HG02763 (cell line): Measurements from ENCODE around the gene ANKRD44.

Experiments used
- ATAC-seq: cut with Tn5 transposase; IDR thresholded peaks from one replicate; pipeline ENCODE4 v1.9.1; 2021; ENCODE audit warnings: mild to moderate bottlenecking, moderate library complexity; ENCODE audit not compliant: unreplicated experiment

ANKRD44 gene

DNA sequence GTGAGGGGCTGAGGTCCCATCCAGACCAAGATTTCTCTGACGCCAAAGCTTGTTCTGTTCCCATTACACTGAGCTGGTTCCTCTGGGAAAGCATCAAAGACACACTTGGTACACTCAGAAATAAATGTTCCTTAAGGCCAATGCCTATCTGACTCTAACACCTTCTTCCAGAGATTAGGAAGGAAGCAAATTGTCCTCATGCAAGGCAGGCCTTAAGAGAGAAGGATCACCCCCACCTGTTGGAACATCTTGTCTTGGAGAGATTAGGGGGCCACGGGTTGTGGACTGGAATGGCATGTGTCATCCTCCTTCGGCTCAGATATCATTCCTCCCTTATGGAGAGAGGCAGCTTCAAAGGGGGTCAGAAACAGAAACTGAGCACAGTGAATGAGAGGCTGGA, 100.2 kb downstream of the ANKRD44 start:
- ATAC-seq = no peak

DNA sequence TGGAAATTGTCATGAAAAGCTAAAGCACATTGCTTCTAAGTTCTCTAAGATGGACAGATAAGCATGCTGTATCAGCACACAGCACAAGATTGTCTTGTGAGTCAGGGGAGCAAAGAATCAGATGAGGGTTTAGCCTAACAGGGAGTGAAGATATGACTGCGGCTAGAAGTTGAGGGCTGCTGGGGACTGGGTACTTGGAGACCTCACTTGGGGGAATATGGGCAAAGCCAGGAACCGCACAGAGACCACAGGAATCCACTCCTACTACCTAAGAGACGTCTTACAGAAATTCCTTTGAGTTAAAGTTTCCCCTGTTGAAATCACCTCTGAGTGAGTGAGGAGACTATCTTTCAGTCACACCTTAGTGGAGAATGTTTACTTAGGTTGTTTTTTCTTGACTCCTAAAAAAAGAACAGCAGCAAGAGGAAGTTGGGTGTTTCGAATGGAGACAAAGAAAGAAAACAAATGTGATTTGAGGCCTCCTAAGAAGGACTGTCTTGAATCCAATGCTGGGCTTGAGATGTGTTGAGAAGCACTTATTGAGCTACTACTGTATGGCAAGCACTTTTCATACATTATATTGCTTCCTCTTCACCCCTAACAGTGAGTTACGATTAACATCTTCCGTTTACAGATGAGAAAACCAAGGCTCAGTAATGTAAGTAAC, 100.7 kb downstream of the ANKRD44 start:
- peak; percentile 34 for ATAC-seq

DNA sequence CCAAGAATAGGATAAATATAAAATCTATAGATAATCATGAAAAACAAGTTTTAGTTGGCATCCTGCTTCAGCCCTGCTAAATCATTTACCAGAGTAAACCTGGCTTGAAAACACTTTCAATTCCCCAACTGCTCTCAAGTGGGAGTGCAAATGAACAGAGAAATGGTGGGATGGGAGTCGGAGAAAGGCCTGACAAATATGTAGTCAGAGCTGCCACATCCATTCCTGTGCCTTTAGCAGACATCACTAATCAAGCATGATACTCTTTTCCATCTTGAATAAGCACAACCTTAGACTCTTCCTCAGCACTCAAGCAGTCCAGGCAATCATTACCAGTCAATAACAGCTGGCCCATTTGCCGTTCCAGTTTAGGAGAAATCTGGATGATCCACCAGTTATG, 101.3 kb downstream of the ANKRD44 start:
- no peak for ATAC-seq

DNA sequence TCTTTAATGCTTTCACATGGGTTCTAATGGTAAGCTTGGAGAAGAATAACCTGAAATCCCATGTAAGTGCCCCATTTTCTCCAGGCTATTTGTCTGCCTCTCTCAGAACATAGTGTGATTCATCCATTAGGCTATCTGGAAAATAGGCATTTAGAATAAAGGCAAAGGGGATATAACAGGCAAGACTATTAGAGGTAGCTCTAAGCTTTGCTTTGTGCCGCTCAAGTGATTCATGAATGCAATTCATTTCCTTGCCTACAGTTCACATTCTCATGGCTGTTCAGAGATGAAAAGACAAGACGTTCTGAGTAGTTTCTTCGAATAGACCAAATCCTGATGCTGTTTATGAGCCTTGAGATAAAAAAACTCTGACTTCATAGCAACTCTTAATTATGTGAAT, 101.7 kb downstream of the ANKRD44 start:
- no peak for ATAC-seq

GRCh38 chr2:197208024-197208423, 102.6 kb downstream of the ANKRD44 start:
- ATAC-seq = no peak

- no peak for ATAC-seq
Observed at GRCh38 chr2:197207598-197207997, 103.0 kb downstream of the ANKRD44 start.

DNA sequence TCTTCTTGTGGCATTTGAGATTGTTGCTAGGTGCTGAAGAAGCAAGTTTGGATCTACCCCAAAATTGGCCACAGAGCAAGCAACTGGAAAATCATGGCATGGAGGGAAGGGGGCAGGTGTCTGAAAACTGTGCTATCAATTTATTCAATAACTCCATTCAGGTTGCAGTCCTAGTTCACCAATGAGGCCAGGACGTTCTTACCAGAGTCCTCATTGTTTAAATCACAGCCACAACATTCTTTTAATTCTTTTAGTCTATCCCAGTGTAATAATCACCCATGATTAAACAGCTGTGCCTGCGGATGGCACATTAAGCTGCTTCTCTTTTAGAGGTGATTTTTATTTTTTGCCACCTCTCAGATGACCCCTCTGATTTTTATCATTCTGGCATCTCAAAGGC, 103.5 kb downstream of the ANKRD44 start:
- no peak for ATAC-seq

DNA sequence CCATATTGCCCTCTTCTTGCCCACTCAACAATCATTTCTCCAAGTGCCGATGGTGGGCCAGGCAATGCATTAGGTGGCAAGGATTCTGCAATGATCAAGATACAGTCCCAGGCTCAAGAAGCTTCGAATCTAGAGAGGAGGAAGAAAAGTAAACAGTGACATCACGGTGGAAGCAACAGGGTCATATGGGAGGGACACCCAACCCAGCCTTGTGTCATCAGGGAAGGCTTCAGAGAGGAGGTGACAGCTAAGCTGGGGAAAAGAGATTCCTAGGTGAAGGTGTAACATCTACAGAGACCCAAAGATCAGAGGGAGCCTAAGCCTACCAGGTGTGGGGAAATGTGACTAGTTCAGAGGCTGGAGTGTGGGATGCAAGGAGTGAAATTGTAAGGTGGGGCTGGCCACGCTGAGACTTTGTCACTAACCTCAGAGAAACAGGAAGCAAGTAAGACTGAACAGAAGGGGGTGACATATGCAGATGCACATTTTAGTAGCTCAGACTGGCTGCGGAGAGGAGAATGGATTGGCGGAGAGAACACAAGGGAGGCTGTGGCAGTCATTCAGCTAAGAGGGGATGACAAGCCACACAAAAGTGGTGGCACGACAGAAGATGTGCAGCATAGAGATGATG, 104.9 kb downstream of the ANKRD44 start:
- ATAC-seq = peak; percentile 59

DNA sequence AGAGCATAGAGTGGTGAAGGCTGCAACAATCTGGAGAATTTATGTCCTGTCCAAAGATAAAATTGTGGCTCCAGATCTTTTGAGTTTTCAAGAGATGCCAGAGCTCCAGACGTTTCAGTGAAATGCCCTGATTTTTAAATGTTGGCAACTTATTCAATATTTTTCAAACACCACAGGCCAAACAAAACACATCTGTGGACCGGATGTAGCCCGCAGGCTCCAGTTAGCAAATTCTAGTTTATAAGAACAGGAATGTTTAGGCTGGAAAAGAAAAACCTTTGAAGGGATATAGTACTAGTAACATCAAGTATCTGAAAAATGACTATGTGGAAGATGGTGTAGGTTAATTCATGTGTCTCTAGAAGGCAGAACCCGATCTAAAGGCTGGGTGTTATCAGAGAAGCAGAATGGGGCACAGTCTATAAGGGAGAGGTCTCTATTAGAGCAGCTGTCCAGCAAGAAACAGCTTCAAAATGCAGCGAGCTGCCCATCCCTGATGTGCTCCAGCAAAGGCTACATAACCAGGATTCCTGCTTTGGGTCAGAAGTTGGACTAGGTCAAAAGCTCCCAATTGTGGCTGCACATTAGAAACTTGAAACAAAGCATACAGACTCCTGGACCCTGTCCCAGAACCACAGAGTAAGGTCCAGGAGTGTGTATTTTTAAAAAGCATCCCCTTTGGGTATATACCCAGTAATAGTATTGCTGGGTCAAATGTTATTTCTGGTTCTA, 105.9 kb downstream of the ANKRD44 start:
- ATAC-seq = no peak

DNA sequence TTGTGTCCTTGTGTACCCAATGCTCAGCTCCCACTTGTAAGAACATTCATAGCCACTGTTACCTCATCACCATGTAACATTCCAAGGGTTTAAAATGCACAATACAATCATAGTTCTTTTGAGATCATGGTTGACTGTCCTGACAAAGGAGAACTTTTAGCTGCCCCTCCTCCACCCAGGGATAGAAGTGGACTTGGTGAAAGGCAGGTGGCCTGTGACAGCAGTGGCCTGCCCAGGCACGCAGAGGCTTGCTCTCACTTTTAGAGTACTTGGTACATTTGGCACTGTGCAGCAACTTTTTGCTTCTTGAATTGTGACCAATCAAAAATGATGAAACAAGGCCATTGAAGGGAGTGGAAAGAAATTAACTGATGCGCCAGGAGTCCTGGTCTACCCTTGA, 108.7 kb downstream of the ANKRD44 start:
- ATAC-seq = no peak

DNA sequence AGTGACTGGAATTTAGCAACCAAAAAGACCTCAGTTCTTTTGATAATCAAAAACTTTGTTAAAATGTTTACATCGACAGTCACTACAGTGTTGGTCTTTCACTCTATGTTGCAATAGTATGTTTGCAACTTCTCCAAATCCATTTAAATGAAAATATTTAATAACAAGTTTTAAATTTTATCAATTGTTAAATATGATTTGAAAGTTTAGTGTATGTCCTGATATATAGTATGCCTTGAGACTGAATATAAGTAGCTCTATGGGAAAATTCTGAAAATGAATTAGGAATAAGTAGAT, 109.9 kb downstream of the ANKRD44 start:
- no peak for ATAC-seq

- no peak for ATAC-seq
Observed at GRCh38 chr2:197200051-197200761, 110.4 kb downstream of the ANKRD44 start.

GRCh38 chr2:197198890-197199289, 111.7 kb downstream of the ANKRD44 start:
- ATAC-seq = peak; percentile 98

DNA sequence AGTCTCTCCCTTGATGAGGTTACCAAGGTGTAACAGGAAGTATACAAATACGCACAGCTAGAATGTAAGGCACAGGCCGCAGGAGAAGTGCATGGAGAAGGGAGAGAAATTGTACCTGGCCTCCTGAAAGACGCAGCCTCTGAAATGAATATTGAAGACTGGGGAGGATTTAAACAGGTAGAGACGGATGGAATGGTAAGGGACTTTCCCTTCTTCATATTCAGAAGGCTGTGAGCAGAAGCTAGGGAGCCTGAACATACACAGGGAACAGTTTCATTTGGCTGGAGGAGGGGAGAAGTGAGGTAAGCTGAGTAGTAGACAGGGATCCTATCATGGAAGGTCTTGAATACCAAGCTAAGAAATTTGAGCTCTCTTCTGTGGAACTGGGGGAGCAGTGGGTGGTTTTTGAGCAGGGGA, 112.7 kb downstream of the ANKRD44 start:
- ATAC-seq = no peak

DNA sequence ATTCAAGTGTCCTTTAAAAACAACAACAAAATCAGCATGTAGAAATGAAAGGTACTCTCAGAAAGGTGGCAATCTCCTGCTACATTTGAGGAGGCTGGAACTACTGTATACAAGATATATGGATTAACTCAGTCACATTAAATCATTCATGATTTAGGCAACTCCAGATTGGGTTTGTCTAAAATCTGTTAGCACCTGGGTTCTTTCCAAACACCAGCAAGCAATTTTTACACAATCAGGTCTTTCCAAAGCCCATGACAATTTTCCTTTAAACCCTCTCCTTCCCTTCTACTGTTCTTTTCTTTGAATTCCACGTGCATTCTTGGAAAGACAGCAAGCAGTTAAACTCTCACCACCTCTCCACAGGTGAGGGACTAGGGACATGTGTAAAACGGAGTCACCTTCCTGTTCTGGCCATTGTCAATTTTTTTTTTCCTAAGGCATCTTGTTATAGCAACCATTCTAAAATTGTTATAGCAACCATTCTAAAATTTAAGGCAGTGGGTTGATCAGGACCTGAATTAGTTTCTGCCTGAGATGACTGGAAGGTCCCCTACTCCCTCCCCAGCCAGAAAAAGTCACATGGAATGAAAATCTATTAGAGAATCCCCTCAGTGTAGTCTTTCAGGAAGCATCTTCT, 113.9 kb downstream of the ANKRD44 start:
- no peak for ATAC-seq

DNA sequence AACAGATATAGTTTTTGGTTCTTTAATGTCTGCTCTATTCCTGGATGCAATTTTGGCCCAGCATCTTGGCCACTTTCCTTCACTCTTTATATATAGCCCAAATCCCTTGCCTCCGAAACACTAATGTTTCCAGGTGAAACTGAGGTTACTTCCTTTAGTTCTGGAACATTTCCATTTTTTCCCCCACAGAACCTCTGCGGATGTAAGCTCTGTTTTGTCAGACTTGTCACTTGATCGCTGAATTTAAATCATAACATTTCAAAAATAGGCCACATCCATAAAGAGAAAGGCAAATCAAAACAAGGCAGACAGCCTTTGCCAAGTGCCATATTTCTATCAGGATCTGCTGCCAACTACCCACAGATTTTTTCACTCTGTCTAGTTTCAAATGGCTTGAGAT, 115.1 kb downstream of the ANKRD44 start:
- no peak for ATAC-seq

DNA sequence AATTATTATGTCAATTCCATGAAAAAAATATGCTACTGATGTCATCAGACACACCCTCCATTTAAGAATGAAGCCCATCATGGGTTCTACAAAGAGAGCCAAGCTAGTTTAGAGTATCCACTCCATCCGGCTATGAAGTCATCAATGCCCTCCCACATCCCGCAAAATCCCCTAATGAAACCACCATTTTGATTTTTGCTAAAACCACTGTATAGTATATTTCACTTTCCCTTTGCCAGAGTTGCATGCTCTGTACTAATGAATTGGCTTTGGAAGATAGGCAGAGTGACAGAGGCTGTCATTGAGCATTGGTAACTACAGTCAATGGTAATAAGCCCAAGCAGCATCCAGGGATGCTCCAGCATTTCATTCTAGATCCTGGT, 118.6 kb downstream of the ANKRD44 start:
- ATAC-seq = peak; percentile 63

GRCh38 chr2:197191177-197191939, 119.2 kb downstream of the ANKRD44 start:
- ATAC-seq = no peak

DNA sequence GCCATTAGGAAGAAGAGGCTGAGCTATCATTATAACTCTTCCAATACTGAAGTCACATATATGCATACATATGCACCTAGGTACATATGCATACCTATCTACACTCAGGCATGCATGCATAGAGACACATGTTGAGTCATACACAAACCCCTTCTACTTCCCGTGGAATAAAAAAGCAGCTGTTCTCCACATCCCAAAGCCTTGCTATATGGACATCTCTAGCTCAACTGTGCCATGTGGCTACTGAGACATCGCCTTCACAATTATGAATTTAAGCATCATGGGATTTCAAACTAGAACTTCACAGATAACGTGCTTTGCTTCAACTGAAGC, 120.5 kb downstream of the ANKRD44 start:
- no peak for ATAC-seq

- ATAC-seq = no peak
Observed at GRCh38 chr2:197189426-197190099, 121.0 kb downstream of the ANKRD44 start.
